GM19452 (cell line): ENCODE results near the gene CDC25A.
A peak's percentile ranks its signal among the peaks of the same experiment; 100 is the strongest.

Source experiments
- ATAC-seq: cut with Tn5 transposase; IDR thresholded peaks from one replicate; pipeline ENCODE4 v1.9.1; 2021; ENCODE audit not compliant: unreplicated experiment

Gene CDC25A

GRCh38 chr3:48112108-48112791 is 76.0 kb downstream of the CDC25A start:
- ATAC-seq, result peak; percentile 94

DNA sequence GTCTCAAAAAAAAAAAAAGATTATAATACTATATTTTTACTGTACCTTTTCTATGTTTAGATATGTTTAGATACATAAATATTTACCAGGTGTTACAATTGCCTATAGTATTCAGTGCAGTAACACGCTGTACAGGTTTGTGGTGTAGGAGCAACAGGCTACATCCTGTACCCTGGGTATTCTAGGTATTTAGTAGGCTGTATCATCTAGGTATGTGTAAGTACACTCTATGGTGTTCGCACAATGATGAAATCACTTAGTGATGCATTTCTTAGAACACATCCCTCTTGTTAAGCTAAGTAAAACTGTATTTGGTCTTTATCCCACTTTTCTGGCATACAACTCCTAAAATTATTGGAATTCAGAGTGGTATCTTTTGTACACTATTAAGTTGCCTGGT is 77.8 kb downstream of the CDC25A start:
- ATAC-seq, result no peak

DNA sequence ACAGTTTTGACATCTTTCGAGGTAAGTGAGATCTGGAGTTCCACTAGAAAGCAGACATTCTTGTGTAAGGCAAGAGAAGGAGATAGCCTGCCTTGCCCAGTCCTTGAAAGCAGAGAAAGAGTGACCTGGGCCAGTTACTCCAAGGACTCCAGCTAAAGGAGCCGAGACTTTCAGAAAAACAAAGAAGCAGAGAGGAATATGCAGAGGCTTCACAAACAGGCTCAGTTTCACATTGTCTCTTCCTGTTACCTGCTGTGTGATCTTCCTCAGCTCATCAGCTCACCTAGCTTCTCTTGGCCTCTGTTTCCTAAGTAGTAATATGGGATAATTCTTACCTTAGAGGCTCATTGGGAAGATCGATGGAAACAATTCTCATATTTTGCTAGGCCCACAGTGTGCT is 81.0 kb downstream of the CDC25A start:
- ATAC-seq, result no peak
